ENCODE data around the gene ARMH3. TPM values are rescaled to one million over a fixed set of nuclear protein-coding genes. Genes with fewer than 3 reads are reported as not detected.
"Not testable (repeated sequence)": the region's sequence is repeated elsewhere in the genome, so short reads cannot be mapped to it uniquely, and the experiment has no call there.

The ARMH3 gene
- polyA plus RNA-seq, 4 donors = 18.9 to 23.9 (median 21.6) TPM

DNA sequence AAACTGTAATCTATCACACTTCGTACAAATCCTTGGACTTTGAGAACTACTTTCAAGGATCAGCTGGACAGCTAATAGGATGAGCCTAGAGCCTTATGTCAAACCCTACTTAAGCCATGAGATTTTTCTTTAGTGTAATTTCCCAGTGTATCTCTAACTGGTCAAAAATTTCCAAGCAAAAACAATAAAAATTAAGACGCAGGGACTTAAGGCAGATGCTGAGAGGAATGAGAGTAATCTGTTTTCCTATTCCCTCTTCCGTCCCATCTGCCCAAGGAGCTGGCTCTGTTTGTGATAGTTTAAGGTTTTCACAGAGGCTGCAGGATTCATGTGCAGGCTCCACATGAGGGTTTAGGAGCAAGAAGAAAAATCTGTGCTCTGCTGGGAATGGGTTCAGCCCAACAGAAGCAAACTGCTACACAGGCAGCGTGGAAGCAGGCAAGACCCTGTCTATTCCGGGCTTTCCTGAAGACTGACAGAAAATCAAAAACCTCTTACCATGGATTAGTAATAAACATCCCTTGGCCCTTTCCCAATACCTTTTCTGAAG, 62.2 kb downstream of the ARMH3 start:
- DNase-seq (ENCODE audit: low read depth in 4 of 4, low spot score in 3 of 4) = no peak

DNA sequence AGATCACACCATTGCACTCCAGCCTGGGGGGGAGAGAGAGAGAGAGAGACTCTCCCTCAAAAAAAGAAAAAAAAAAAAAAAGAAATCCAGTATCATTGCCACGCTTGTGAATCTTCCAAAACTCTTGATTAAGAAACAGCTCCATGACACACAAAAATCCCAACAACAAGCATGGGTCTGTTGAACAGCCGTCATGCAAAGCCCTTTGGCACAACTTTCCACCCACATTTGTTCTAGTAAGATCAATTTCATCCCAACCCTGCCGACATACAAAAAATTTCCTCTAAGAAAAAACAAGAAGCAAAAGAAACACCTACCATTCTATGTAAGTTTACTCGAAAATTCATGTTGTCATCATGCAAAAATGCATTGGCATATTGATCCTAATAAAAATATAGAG, 62.8 kb downstream of the ARMH3 start:
- DNase-seq (ENCODE audit: low read depth in 4 of 4, low spot score in 3 of 4) = no peak

DNA sequence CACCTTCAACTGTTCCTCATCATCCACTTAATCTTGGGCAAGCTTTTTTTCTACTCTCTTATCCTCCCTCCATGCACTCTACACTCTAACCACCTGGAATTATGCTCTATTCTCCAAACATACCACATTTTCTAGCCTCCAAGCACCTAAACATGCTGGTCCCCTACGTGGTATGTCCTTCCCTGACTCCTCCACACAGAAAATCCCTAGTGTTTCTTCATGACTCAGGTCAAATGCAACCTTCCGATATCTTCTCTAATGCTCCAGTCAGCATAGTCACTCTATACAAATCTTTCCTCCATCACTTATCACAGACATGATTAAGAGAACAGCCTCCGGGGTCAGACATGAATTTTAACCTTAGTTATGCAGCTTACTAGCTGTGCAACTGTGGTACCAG, 68.8 kb downstream of the ARMH3 start:
- no peak for DNase-seq (ENCODE audit: low read depth in 4 of 4, low spot score in 3 of 4)

DNA sequence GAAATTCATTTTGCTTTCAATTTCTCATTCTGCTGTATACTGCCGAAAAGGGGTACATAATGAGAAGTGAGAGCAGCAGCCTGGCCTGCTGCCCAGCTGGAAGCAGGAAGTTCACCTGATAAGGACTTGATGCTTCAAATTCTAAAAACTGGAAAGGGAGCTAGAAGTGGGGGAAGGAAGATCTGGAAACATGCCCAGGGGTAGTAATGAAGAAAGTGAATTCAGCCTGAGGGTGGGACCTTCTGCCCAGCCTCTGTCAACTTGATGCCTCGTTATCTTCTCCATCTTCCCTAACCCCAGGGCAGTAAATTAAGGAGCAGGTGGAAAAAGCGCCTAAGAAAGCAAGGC, 69.4 kb downstream of the ARMH3 start:
- no peak for DNase-seq (ENCODE audit: low read depth in 4 of 4, low spot score in 3 of 4)

DNA sequence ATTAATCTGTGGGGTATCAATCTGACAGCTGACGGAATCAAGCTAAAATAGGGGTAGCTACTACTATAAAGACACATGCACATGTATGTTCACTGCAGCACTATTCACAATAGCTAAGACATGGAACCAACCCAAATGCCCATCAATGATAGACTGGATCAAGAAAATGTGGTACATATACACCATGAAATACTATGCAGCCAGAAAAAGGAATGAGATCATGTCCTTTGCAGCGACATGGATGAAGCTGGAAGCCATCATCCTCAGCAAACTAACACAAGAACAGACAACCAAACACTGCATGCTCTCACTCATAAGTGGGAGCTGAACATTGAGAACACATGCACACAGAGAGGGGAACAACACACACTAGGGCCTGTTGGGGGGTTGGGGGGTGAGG, 75.3 kb downstream of the ARMH3 start:
- not testable (repeated sequence) for DNase-seq (ENCODE audit: low read depth in 4 of 4, low spot score in 3 of 4)

DNA sequence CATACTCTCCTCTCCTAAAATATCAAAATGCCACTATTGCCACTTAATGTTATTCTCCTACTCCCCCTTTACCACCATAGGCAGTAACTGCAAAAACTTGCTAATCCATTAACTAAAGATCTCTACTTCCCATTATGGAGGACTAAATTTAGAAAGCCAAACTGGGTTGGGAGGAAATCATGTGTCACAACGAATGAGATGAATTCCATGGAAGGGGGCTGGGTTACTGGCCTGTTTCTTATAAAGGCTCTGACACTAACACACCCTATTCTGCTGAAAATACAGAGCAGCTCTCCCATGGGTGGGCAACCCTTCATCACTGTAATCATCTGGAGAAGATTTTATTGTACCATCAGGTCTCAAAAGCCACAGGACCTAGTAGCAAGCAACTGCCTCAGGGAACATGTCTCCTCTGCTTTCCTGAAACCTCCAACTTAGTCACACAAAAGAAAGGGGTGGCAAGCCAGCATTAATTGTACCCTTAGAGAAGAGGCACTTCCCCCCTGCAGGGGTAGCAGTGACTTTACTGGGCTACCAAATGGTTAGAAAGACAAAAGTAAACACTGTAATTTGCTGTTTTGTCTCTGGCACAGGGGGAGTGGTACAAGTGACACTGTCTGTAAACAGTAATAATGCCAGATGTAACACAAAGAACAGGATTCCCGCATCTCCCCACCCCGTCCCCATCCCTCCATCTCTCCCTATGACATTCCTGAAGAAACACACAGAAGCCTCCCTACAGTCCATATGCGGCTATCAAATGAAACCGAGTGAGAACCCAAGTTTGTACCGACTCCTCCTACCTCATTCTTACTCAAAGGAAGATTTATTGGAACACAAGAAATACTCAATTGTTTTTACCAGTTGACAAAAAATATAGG, 81.6 kb downstream of the ARMH3 start:
- no peak for DNase-seq (ENCODE audit: low read depth in 4 of 4, low spot score in 3 of 4)

DNA sequence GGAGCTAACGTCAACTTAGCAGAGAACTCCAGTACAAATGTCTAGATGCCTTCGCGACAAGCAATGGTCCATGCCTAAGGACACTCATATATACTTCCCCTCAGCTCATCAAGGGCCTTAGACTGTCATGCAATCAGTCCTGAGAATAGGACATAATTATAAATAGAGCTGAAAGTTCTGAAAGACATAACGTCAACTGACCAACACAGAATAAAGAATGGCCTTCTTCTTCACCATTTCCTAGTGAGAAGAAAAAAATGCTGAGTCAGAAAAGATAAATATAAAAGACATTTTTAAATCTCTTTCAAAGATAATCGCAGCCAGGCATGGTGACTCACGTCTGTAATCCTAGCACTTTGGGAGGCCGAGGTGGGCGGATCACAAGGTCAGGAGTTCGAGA, 83.2 kb downstream of the ARMH3 start:
- no peak for DNase-seq (ENCODE audit: low read depth in 4 of 4, low spot score in 3 of 4)

DNA sequence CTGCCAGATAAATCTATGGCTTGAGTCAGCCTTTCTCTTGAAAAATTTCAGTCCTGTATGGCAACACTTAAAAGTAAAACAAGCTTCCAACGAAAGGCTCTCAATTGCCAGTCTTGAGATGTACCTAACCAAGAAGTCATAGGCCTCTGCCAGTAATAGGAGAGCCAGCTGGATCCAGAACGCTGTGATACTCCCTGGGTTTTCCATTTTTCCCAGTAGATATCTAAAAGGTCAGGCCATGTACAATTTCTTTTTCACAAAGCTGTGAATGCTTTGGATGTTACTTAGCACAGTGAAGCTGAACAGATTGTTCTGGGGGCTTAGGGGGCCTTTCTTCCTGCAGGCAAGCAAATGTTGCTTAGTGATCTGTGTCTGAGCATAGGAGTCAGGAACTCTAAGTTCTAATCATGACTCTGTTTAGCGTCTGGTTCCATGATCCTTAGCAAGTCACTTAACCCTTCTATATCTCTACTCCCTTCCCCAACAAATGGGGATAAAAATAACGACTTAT, 86.5 kb downstream of the ARMH3 start:
- DNase-seq (ENCODE audit: low read depth in 4 of 4, low spot score in 3 of 4) = no peak

DNA sequence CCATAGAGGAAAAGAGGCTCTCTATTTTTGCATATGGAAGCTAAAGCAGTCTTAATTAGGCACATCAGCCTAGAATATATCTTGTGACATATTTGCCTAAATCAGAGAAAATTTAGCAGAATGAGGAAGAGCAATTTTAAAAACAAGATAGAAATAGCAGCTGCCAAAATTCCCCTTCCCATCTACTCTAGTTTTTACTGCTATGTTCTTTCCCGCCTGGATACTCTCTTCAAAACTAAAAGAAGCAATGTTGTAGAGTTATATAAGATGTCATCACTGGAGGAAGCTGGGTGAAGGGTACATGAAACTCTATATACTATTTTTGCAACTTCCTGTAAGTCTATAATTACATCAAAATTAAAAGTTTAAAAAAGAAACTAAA, 87.0 kb downstream of the ARMH3 start:
- no peak for DNase-seq (ENCODE audit: low read depth in 4 of 4, low spot score in 3 of 4)

DNA sequence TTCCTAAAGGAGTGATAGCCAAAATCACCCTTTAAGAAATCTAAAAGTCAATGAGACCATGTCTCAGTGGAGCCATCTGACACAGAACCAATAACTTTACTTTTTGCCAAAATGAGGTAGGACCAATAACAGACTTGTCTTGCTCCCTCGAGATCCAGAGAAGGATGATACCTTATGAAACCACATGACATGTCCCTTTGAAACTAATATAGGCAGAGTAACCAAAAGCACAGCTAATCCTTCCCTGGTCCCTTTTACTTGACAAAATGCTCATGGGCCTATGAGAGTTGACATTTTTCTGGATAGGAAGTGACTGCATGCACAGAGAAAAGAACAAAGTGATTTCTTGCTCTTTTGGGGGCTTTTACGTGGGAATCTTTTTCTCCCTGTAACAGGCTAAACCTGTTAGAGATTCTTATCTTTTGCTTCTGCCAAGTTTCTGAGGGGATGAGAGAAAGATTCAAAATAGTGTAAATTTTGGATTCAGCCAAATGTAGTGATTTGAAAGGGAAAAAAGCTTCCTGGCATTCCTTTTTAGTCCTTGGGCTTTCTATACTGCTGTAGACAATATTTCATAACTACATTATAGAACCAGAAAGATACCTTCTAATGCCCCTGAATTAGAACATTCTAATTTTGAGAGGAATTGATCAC, 87.6 kb downstream of the ARMH3 start:
- no peak for DNase-seq (ENCODE audit: low read depth in 4 of 4, low spot score in 3 of 4)

DNA sequence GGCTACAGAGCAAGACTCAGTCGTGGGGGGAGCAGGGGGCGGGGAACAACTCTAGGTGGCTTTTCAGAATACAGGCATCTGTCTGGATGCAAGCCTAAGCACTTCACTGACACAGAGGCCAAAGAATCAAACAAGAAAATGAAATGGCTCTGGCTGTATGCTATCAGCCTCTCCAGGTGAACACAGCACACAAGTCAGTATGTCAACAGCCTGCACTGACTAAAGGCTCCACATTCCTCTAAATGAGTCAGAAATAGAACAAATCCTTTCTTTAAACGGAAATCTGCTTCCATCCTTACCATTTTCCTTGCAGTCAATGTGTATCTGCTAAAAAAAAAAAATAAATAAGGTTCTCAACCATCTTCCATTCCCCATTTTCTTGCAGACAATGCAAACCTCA, 88.3 kb downstream of the ARMH3 start:
- DNase-seq (ENCODE audit: low read depth in 4 of 4, low spot score in 3 of 4) = no peak

DNA sequence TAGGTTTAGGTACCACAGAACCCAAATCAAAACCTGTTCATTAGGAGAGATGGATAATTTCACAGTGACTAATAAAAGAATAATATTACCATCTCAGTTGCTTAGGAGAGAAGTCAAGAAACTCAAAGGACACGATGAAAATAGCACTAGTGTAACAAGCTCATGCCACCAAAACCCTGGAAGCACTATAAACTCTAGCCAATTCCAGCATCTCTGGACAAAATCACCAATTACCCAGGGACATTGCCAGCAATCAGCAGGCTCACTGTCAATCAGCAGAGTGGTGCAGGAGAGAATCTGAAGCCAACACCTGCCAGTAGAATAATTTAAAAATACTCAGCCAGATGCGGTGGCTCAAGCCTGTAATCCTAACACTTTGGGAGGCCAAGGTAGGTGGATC, 88.9 kb downstream of the ARMH3 start:
- no peak for DNase-seq (ENCODE audit: low read depth in 4 of 4, low spot score in 3 of 4)

DNA sequence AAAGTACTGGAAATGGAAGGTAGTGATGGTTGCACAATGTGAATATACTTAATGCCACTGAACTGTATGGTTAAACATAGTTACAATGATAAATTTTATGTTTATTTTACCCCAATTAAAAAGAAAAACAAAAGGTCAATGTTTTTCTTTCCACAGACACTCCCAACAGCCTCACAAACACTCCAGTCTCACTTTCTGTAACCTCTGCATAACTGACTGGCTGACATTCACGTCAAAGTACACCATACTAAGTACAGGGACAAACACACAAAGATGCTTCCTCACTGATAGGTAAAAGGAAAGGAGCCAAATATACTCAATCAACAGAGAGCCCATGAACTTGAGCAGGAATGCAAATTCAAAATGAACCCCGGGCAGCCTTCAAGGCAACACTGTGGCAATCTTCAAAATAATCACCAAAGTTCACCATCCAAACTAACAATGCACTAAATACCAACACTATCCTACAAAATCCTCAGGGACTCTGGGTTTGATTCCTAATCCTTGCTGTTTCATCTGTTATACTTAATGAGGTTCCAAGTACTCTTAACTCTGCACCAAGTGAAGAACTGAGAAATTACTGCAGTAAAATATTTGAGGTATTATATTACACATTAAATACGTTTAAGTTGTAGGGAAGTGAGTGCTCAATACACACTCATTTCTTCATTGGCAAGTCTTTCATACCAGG, 90.8 kb downstream of the ARMH3 start:
- no peak for DNase-seq (ENCODE audit: low read depth in 4 of 4, low spot score in 3 of 4)

DNA sequence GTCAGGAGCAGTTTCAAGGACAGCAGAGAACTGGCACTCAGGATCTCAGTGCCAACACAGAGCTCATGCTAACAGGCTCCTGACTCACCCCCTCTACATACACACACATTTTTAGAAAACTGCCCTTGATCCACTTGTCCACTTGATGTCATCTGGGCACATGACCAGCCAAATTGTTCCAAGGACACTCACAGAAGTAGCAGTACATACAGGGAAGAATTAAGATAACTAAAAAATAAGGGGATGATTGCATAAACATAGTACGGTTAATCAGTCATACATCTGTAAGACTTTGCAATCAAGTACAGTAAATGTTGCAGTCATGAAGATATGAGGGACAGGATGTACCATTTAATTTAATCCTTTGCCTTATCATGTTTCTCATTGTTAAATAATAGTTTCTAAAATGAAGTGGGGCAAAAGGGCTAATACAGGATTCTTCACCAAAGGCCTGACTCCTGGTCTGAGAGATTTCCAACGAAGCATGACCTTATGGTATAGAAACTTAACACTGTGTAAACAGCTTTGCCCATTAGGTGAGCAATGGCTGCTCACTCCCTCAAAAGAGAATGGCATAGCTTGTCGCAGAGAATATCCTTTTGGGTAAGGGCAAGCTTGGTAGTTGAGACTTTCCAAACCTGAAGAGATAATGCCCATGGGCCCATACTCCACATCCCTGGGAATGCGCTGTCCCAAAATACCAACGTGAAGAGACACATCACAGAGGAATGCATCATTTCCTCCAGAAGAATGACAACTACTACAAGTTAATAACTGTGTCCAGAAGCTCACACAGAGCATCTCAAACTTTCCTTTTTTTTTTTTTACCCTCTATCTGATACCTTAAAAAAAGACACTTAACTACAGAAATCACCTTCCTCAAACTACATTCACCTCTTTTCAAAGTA, 94.1 kb downstream of the ARMH3 start:
- DNase-seq (ENCODE audit: low read depth in 4 of 4, low spot score in 3 of 4) = no peak

DNA sequence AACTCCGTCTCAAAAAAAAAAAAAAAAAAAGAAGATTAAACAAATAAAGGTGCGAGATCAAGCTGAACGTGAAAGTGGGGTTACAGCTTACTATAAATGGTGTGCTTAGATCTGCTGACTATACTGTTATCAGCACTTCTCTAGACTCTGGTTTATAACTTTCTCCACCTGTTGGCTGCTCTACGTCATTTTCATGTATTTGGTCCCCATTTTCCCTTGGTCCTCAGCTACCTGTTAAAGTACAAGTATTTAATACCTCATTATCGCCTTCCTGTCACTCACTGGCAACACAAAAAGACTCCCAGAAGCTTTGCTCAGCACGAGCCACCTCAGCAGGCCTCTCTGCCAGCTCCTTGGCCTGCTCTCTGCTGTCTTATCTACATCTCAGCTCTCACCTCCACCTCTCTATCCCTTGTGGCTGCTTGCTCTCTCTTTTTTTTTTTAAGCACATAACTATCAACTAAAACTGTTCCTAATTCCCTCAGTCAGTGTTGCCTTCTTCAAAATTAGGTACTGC, 95.0 kb downstream of the ARMH3 start:
- DNase-seq (ENCODE audit: low read depth in 4 of 4, low spot score in 3 of 4) = no peak

DNA sequence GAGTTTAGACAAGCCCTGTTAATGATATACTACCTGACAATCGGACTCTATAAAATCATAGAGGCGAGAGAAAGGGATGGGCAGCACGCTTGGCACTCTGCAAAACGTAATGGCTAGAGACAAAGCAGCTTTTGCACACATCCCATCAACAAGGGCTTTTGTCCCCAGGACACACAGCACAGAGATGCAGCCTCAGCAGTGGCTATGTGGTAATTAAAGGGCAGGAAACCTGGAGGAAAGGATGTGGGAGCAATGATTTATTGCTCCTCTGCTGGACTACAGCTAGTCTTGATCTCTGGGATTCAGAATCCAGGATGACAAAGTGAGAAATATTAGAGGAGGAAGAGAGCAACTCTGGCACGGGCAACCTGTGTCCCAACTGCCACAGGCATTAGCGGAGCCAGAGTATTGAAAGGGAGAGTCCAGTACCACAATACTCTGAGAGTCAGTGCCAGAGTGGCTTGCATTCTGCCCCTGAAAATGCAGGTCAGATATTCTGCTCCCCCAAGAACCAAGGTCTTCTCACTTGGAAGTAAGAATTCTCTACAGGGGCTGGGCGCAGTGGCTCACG, 96.5 kb downstream of the ARMH3 start:
- no peak for DNase-seq (ENCODE audit: low read depth in 4 of 4, low spot score in 3 of 4)

DNA sequence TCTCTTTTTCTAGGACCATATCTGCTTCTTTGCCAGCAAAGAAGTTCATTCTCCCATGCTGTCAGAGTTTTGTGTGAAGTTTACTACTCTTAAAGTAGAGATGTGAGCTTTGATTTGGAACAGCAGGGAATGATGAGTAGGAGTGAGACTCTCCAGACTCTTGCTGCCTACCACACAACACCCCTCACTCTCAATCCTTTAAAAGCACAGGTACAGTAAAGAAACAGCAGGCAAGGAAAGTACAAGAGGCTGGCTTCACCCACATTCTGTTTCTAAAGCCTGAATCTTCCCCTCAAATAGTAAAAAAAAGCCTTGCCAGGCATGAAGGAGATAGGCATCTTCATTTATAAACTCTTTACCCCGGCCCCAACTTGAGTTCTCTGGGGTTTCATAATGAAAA, 97.3 kb downstream of the ARMH3 start:
- DNase-seq (ENCODE audit: low read depth in 4 of 4, low spot score in 3 of 4) = no peak

DNA sequence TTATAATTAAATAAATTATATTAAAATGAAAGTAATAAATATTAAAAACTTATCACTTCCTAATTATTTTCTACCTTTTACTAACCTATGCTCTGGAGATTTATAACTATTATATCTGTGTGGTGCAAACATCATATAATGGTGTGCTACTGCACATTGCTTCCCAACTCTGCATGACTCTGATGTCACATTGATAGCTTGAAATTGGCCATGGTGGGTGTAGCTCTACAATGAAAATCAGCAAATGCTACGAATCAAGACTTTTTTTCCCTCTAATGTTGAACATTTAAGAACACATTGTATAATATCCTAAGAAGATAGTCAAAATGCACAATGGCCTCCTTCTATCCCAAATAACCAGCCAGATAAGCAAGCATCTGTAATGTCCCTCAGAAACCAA, 99.1 kb downstream of the ARMH3 start:
- no peak for DNase-seq (ENCODE audit: low read depth in 4 of 4, low spot score in 3 of 4)

DNA sequence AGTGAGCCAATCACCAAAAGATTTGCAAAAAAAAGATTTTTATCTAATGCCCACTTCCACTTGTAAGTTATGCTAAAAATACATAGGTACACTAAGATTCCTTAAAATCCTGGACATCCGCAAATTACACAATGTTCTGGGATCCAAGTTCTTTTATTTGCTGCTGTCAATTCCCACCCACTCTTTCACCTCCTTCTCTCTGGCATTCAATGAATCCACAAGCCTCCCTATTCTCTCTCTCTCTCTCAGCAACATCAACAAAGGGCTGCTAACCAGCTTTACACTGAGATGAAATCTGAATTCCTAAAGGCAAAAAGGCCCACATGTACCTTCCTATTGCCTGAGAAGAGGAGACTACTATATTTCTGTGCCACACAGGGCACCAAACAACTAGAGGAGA, 99.9 kb downstream of the ARMH3 start:
- no peak for DNase-seq (ENCODE audit: low read depth in 4 of 4, low spot score in 3 of 4)

DNA sequence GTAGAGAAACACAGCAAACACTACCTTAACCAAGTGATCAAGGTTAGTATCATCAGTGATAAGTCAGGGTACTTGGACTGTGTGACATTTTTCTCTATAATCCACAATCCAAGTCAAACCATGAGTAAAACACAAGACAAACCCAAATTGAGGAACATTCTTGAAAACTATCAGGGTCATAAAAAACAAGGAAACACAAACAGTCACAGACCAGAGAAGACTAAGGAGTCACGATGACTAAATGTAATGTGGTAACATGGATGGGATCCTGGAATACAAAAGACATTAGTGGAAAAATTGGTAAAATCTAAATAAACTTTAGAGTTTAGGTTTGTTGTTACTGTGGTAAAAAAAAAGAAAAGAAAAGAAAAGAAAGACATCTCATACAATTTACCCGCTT, 103.8 kb downstream of the ARMH3 start:
- no peak for DNase-seq (ENCODE audit: low read depth in 4 of 4, low spot score in 3 of 4)

All from right renal pelvis (tissue), 4 donors.